Neural cell (in vitro differentiated cells): ENCODE results near the gene ANKRD42. TPM values are rescaled to one million over a fixed set of nuclear protein-coding genes. Genes with fewer than 3 reads are reported as not detected.

Experiments used
- H2AFZ ChIP-seq: fragments of 200-600, 300-800 bp; sonication (generic), shearing (Covaris generic); 2 replicates; pipeline ENCODE4 v1.6.0; 2014; ENCODE audit warnings: low read depth, mild to moderate bottlenecking, antibody characterized with exemption, low read length, moderate library complexity
- H3F3A ChIP-seq: fragments of 200-600 bp; shearing (Covaris generic); 2 replicates; pipeline ENCODE4 v1.6.1; 2016; ENCODE audit warnings: mild to moderate bottlenecking, moderate library complexity, mixed read lengths, antibody characterized with exemption, low read length; ENCODE audit not compliant: insufficient read depth, poor library complexity, severe bottlenecking
- H3K27ac ChIP-seq: fragments of 200-600, 300-800 bp; sonication (generic), shearing (Covaris generic); 2 replicates; pipeline ENCODE4 v1.5.1; 2014; ENCODE audit warnings: mild to moderate bottlenecking, low read length, moderate library complexity
- H3K27me3 ChIP-seq: fragments of 300-800, 200-600 bp; sonication (generic), shearing (Covaris generic); 2 replicates; pipeline ENCODE4 v1.6.0; 2014; ENCODE audit warnings: mild to moderate bottlenecking, low read depth, low read length, moderate library complexity; ENCODE audit not compliant: insufficient read depth
- H3K36me3 ChIP-seq: fragments of 300-800, 200-600 bp; sonication (generic), shearing (Covaris generic); 2 replicates; pipeline ENCODE4 v1.5.1; 2014; ENCODE audit warnings: mild to moderate bottlenecking, antibody characterized with exemption, low read length, moderate library complexity; ENCODE audit not compliant: insufficient read depth
- H3K4me2 ChIP-seq: fragments of 300-800, 200-600 bp; sonication (generic), shearing (Covaris generic); 2 replicates; pipeline ENCODE4 v1.6.0; 2014; ENCODE audit warnings: mild to moderate bottlenecking, low read length
- H3K4me3 ChIP-seq: fragments of 300-800, 200-600 bp; sonication (generic), shearing (Covaris generic); 2 replicates; pipeline ENCODE4 v1.5.1; 2014; ENCODE audit warnings: mild to moderate bottlenecking, low read length, moderate library complexity
- H3K79me2 ChIP-seq: fragments of 200-600 bp; shearing (Covaris generic); replicated peaks from 2 replicates; pipeline ENCODE4 v1.6.0; 2014; ENCODE audit warnings: mild to moderate bottlenecking, low read length, moderate library complexity; ENCODE audit not compliant: insufficient read depth
- H3K9ac ChIP-seq: fragments of 300-800, 200-600 bp; sonication (generic), shearing (Covaris generic); 2 replicates; pipeline ENCODE4 v1.6.1; 2016; ENCODE audit warnings: mild to moderate bottlenecking, low read length, mixed read lengths
- H3K9me2 ChIP-seq: fragments of 200-600 bp; shearing (Covaris generic); 2 replicates; pipeline ENCODE4 v1.6.1; 2016; ENCODE audit warnings: mild to moderate bottlenecking, low read length, mixed read lengths; ENCODE audit not compliant: insufficient read depth
- H3K9me3 ChIP-seq: fragments of 200-600, 300-800 bp; sonication (generic), shearing (Covaris generic); 2 replicates; pipeline ENCODE4 v1.6.1; 2016; ENCODE audit warnings: mild to moderate bottlenecking, mixed run types, low read length, moderate library complexity, mixed read lengths
- H4K20me1 ChIP-seq: fragments of 200-600 bp; shearing (Covaris generic); 2 replicates; pipeline ENCODE4 v1.6.1; 2016; ENCODE audit warnings: mild to moderate bottlenecking, mixed run types; ENCODE audit not compliant: insufficient read depth
- CTCF ChIP-seq: fragments of 450-650 bp; IDR thresholded peaks from 2 replicates; pipeline ENCODE4 v1.5.1; 2014; ENCODE audit warnings: antibody characterized with exemption, mild to moderate bottlenecking, moderate library complexity; ENCODE audit not compliant: poor library complexity, severe bottlenecking
- EP300 ChIP-seq: fragments of 450-650 bp; conservative IDR thresholded peaks from 2 replicates; pipeline ENCODE4 v1.6.1; 2014; ENCODE audit warnings: antibody characterized with exemption, mild to moderate bottlenecking, moderate library complexity; ENCODE audit not compliant: poor library complexity, severe bottlenecking
- EZH2 ChIP-seq: fragments of 200-600, 300-800 bp; shearing (Covaris generic), sonication (generic); IDR thresholded peaks from 2 replicates; pipeline ENCODE4 v1.6.1; 2014; ENCODE audit warnings: antibody characterized with exemption, low read length, borderline replicate concordance, mild to moderate bottlenecking; ENCODE audit not compliant: insufficient read depth, poor library complexity, severe bottlenecking
- MXI1 ChIP-seq: fragments of 450-650 bp; conservative IDR thresholded peaks from 2 replicates; pipeline ENCODE4 v1.6.1; 2014; ENCODE audit warnings: antibody characterized with exemption, mild to moderate bottlenecking; ENCODE audit not compliant: poor library complexity, severe bottlenecking
- POLR2AphosphoS5 ChIP-seq: IDR thresholded peaks from 2 replicates; pipeline ENCODE4 v1.6.1; 2012
- RAD21 ChIP-seq: fragments of 450-650 bp; conservative IDR thresholded peaks from 2 replicates; pipeline ENCODE4 v1.6.1; 2014; ENCODE audit warnings: antibody characterized with exemption, mild to moderate bottlenecking, moderate library complexity
- REST ChIP-seq: IDR thresholded peaks from 2 replicates; pipeline ENCODE4 v1.6.1; 2012; ENCODE audit warnings: borderline replicate concordance
- SMC3 ChIP-seq: fragments of 450-650 bp; conservative IDR thresholded peaks from 2 replicates; pipeline ENCODE4 v1.6.1; 2014; ENCODE audit warnings: antibody characterized with exemption, mild to moderate bottlenecking, moderate library complexity; ENCODE audit not compliant: poor library complexity
- TAF1 ChIP-seq: IDR thresholded peaks from 2 replicates; pipeline ENCODE4 v1.6.1; 2012; ENCODE audit warnings: low read depth
- polyA plus RNA-seq: library from polyadenylated mRNA; depleted of rRNA; stranded (reverse); fragments of >200 nt; gene quantifications from 2 replicates; pipeline ENCODE4 v1.2.3, GENCODE V29; 2014

ANKRD42 gene
- polyA plus RNA-seq, 1 donor from 2014 or later, result 16.1 TPM

GRCh38 chr11:83272627-83273026 lies 79.1 kb downstream of the ANKRD42 start:
- Histone ChIP-seq H3K9ac (no peak overlapping the region), H4K20me1 (no peaks in the 10 kb centered on the region), H3F3A (no peaks in the 10 kb centered on the region), H3K27me3 (no peaks in the 10 kb centered on the region), H3K4me3 (no peak overlapping the region), H3K36me3 (peaks cover 22% of the 10 kb centered on the region), H3K27ac (no peak overlapping the region), H3K79me2 (no peaks in the 10 kb centered on the region), H2AFZ (no peak overlapping the region), H3K4me2 (no peak overlapping the region), H3K9me3 (no peaks in the 10 kb centered on the region), H3K9me2 (no peaks in the 10 kb centered on the region)
- TF ChIP-seq TAF1 (no peak), MXI1 (no peak), EZH2 (no peak), CTCF (no peak), RAD21 (no peak), EP300 (no peak), SMC3 (no peak), REST (no peak), POLR2AphosphoS5 (no peak)

GRCh38 chr11:83275888-83276641 lies 82.6 kb downstream of the ANKRD42 start:
- H3K36me3 ChIP-seq, result peaks cover 28% of the 10 kb centered on the region
- no peaks in the 10 kb centered on the region for H3K9me2 ChIP-seq
- H3K4me3 ChIP-seq, result no peak overlapping the region
- no peak overlapping the region for H2AFZ ChIP-seq
- H4K20me1 ChIP-seq, result no peaks in the 10 kb centered on the region
- no peak for TF ChIP-seq EP300
- TF ChIP-seq CTCF, result no peak
- no peak for TF ChIP-seq RAD21
- TF ChIP-seq TAF1, result no peak
- no peak for TF ChIP-seq REST
- no peak for TF ChIP-seq MXI1
- TF ChIP-seq POLR2AphosphoS5, result no peak
- TF ChIP-seq SMC3, result no peak
- TF ChIP-seq EZH2, result no peak
- H3K9me3 ChIP-seq, result no peaks in the 10 kb centered on the region
- H3K27me3 ChIP-seq, result no peaks in the 10 kb centered on the region
- no peak overlapping the region for H3K4me2 ChIP-seq
- no peak overlapping the region for H3K27ac ChIP-seq
- H3F3A ChIP-seq, result no peaks in the 10 kb centered on the region
- H3K79me2 ChIP-seq, result peaks cover 20% of the 10 kb centered on the region
- no peak overlapping the region for H3K9ac ChIP-seq
